GM18951 (cell line): ENCODE measurements around the gene CHCHD5.

Experiments used
- POLR2A ChIP-seq: IDR thresholded peaks from 4 replicates; pipeline ENCODE4 v1.6.1; 2011; ENCODE audit warnings: mild to moderate bottlenecking; ENCODE audit not compliant: insufficient read length, insufficient read depth; ENCODE audit errors: extremely low read depth
- in situ Hi-C: fragments of 300-500 bp; cut with MboI; formaldehyde crosslinking; loops from one replicate; pipeline ENCODE4 v1.12.0; 2022; ENCODE audit warnings: low sequenced_read_pairs, mixed read lengths, inconsistent platforms; ENCODE audit not compliant: unreplicated experiment

Gene CHCHD5

GRCh38 chr2:112621790-112622527 is 37.5 kb downstream of the CHCHD5 start:
- in situ Hi-C loops = loop anchor here (25.0 kb wide), 1 partner anchor 315 kb away; no protein-coding TSS in a partner anchor

GRCh38 chr2:112622528-112622849 is 38.1 kb downstream of the CHCHD5 start:
- in situ Hi-C loops = loop anchor here (25.0 kb wide), 1 partner anchor 315 kb away; no protein-coding TSS in a partner anchor

More at GRCh38 chr2:112621790-112622527, 37.5 kb downstream of the CHCHD5 start:
- TF ChIP-seq POLR2A = no peak

GRCh38 chr2:112623913-112624777 is 39.7 kb downstream of the CHCHD5 start:
- TF ChIP-seq POLR2A = no peak
- in situ Hi-C loops = loop anchor here (25.0 kb wide), 1 partner anchor 313 kb away; no protein-coding TSS in a partner anchor

More at GRCh38 chr2:112622528-112622849, 38.1 kb downstream of the CHCHD5 start:
- no peak for TF ChIP-seq POLR2A

GRCh38 chr2:112625474-112626114 is 41.2 kb downstream of the CHCHD5 start:
- in situ Hi-C loops = no loop called here
- TF ChIP-seq POLR2A = no peak

DNA sequence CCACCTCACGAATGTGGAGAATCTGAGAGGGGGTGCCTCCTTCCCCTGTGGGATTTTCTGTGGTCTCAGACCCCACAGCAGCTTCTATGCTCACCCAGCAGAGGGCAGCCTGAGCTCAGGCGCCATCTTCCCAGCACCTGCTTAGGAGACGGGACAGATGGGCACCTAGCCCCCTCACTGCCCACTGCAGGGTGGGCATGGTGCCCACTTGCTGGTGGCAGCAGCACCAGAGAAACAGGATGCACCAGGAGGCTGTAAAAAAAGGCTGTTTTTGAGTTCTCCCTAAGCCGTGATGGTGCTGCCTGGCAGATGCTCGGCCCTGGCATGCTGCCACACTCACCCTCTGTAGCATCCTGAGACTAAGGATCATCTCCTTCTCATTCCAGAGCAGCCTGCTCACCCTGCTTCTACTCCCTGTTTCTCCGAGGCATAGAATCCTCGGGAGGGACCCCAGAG is 42.2 kb downstream of the CHCHD5 start:
- in situ Hi-C loops = no loop called here
- no peak for TF ChIP-seq POLR2A

GRCh38 chr2:112627060-112628040 is 42.9 kb downstream of the CHCHD5 start:
- in situ Hi-C loops = no loop called here
- no peak for TF ChIP-seq POLR2A

DNA sequence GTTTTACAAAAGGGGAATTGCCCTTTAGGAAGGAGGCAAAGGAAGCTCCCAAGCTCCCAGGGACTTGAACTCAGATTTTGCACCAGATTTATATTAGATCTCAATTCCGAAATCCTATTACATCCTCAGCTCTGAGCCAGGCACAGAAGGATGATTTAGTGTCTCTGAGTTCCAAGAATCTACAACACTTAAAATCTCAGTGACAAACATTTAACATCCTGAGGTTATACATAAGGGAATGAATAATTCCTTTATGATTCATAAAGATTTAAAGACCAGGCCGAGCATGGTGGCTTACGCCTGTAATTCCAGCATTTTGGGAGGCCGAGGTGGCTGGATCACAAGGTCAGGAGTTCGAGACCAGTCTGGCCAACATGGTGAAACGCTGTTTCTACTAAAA is 44.8 kb downstream of the CHCHD5 start:
- TF ChIP-seq POLR2A = no peak
- in situ Hi-C loops = no loop called here

DNA sequence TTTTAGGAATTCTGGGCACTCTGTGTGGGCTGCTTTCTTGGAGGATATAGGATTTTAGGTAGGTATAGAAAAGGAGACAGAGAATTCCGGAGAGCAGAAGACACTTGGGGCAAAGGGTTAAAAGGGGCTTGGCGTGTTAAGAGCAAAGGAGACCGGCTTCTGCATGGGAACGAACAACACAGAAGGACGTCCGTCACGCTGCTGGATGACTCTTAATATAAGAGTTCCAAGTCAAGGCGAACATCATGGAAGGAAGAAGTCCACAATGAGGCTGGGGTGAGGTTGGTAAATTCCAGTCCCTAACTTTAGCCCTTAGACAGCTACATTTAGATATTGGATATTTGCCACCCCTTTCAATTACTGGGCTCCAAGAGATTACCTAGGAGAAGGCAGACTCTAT is 45.4 kb downstream of the CHCHD5 start:
- TF ChIP-seq POLR2A = no peak
- in situ Hi-C loops = no loop called here

GRCh38 chr2:112630268-112630667 is 45.9 kb downstream of the CHCHD5 start:
- no peak for TF ChIP-seq POLR2A
- in situ Hi-C loops = no loop called here

GRCh38 chr2:112633708-112634107 is 49.3 kb downstream of the CHCHD5 start:
- no peak for TF ChIP-seq POLR2A
- in situ Hi-C loops = no loop called here

DNA sequence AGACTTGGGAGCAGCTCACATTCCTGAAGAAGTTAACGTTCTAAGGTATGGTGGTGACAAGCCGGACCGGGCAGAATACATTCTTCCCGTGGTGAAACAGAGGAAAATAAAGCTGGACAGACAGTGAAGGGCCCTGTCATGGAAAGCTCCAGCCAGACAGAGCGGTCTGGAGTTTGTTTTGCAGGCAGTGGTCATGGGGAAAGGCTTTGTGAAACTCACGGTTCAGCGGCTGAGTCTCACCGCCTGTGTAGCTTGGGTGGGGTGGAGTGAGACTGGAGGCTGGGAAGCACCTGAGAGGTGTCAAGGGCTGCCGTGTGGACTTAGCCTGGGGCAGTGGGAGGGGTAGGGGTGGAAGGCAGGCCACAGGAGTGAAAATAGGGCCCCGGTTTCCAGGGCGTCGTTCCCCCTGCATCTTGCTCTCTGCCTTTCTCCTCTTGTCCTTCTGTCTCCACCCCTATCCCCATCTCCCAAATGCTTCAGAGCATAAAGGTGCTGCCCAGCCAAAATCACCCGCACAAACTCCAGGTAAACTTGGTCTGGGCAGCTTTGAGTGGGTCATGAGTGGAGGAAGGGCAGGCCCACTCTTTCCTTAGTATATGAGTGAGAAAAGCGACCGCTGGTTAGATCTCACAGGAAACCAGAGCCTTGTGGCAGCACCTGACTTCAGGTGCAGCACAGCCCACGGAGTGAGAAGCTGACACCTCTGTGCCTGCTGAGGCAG is 49.9 kb downstream of the CHCHD5 start:
- no peak for TF ChIP-seq POLR2A
- in situ Hi-C loops = no loop called here

GRCh38 chr2:112634874-112635157 is 50.4 kb downstream of the CHCHD5 start:
- no peak for TF ChIP-seq POLR2A
- in situ Hi-C loops = no loop called here
